Type B pancreatic cell (in vitro differentiated cells): ENCODE results near the gene PTPRH. TPM values are rescaled to one million over a fixed set of nuclear protein-coding genes. Genes with fewer than 3 reads are reported as not detected.
A peak's percentile ranks its signal among the peaks of the same experiment; 100 is the strongest.

Experiments
- DNase-seq: peaks from one replicate; pipeline ENCODE4 v3.0.0; 2021; ENCODE audit warnings: mixed read lengths; ENCODE audit not compliant: unreplicated experiment; ENCODE audit errors: extremely low spot score
- H3K27ac Mint-ChIP-seq: 2 replicates; pipeline ENCODE4 v1.8.0; 2021; ENCODE audit warnings: mild to moderate bottlenecking, mixed read lengths
- H3K27me3 Mint-ChIP-seq: 2 replicates; pipeline ENCODE4 v1.8.0; 2021; ENCODE audit warnings: mixed read lengths
- H3K36me3 Mint-ChIP-seq: 2 replicates; pipeline ENCODE4 v1.8.0; 2021; ENCODE audit warnings: mixed read lengths
- H3K4me1 Mint-ChIP-seq: one replicate; pipeline ENCODE4 v1.8.0; 2021; ENCODE audit warnings: mixed read lengths; ENCODE audit not compliant: unreplicated experiment
- H3K4me3 Mint-ChIP-seq: 2 replicates; pipeline ENCODE4 v1.8.0; 2021; ENCODE audit warnings: mild to moderate bottlenecking, mixed read lengths
- H3K9me3 Mint-ChIP-seq: 2 replicates; pipeline ENCODE4 v1.8.0; 2021; ENCODE audit warnings: mixed read lengths
- CTCF ChIP-seq: fragments of 200-600 bp; sonication (generic); conservative IDR thresholded peaks from 2 replicates; pipeline ENCODE4 v1.5.0; 2021; ENCODE audit warnings: antibody characterized with exemption, mild to moderate bottlenecking
- total RNA-seq: library from RNA; stranded (reverse); gene quantifications from 2 replicates; pipeline ENCODE4 v1.2.1, GENCODE V29; 2021; ENCODE audit warnings: low replicate concordance

The PTPRH gene
- total RNA-seq, 1 donor from 2014 or later: 4.3 TPM

- TF ChIP-seq CTCF: no peak
- H3K9me3 Mint-ChIP-seq: no peaks in the 10 kb centered on the region
- H3K27me3 Mint-ChIP-seq: no peaks in the 10 kb centered on the region
- H3K36me3 Mint-ChIP-seq: no peaks in the 10 kb centered on the region
- peak overlapping the region; percentile 74 for H3K27ac Mint-ChIP-seq
- no peak for DNase-seq
- peaks cover 50% of the 10 kb centered on the region for H3K4me1 Mint-ChIP-seq
- peak overlapping the region; percentile 97 for H3K4me3 Mint-ChIP-seq
Observed at GRCh38 chr19:55255618-55256423, 46.5 kb upstream of the PTPRH start.

GRCh38 chr19:55254625-55254977 lies 45.3 kb upstream of the PTPRH start:
- Mint-ChIP-seq H3K27ac (no peak overlapping the region), H3K4me1 (peaks cover 51% of the 10 kb centered on the region), H3K36me3 (no peaks in the 10 kb centered on the region), H3K4me3 (peak overlapping the region; percentile 39), H3K27me3 (no peaks in the 10 kb centered on the region), H3K9me3 (no peaks in the 10 kb centered on the region)
- no peak for TF ChIP-seq CTCF
- no peak for DNase-seq

GRCh38 chr19:55253842-55254624 lies 44.7 kb upstream of the PTPRH start:
- Mint-ChIP-seq H3K9me3 (no peaks in the 10 kb centered on the region), H3K4me3 (no peak overlapping the region), H3K36me3 (no peaks in the 10 kb centered on the region), H3K4me1 (peaks cover 48% of the 10 kb centered on the region), H3K27me3 (no peaks in the 10 kb centered on the region), H3K27ac (no peak overlapping the region)
- TF ChIP-seq CTCF: no peak
- DNase-seq: no peak

- peak overlapping the region; percentile 48 for H3K27ac Mint-ChIP-seq
- H3K4me3 Mint-ChIP-seq: no peak overlapping the region
- H3K27me3 Mint-ChIP-seq: no peaks in the 10 kb centered on the region
Observed at GRCh38 chr19:55252760-55253663, 43.7 kb upstream of the PTPRH start.

More at GRCh38 chr19:55252760-55253663, 43.7 kb upstream of the PTPRH start:
- Mint-ChIP-seq H3K36me3 (no peaks in the 10 kb centered on the region), H3K9me3 (no peaks in the 10 kb centered on the region), H3K4me1 (peaks cover 58% of the 10 kb centered on the region)
- TF ChIP-seq CTCF: no peak
- DNase-seq: peak; percentile 62
